ENCODE results near the gene FRK. TPM values are rescaled to one million over a fixed set of nuclear protein-coding genes. Genes with fewer than 3 reads are reported as not detected.
A peak's percentile ranks its signal among the peaks of the same experiment; 100 is the strongest.

Gene FRK
- total and polyA plus RNA-seq, 2 donors, result 0.80 to 0.98 TPM

GRCh38 chr6:116066789-116067188 lies 6.1 kb upstream of the FRK start:
- Histone ChIP-seq H3K36me3 (ENCODE audit: control insufficient read depth in 2 of 2, insufficient read depth in 2 of 2, low read length in 1 of 2) (no peaks in the 10 kb centered on the region), H3K27ac (ENCODE audit: low read depth in 1 of 2, low read length in 1 of 2) (no peak overlapping the region), H3K4me1 (ENCODE audit: control insufficient read depth in 2 of 2, insufficient read depth in 2 of 2, low read length in 2 of 2) (no peaks in the 10 kb centered on the region), H3K4me3 (ENCODE audit: low read length in 2 of 2) (no peak overlapping the region), H3K9me3 (ENCODE audit: control insufficient read depth in 2 of 2, insufficient read depth in 1 of 2, low read length in 1 of 2) (no peaks in the 10 kb centered on the region), H3K27me3 (ENCODE audit: control insufficient read depth in 2 of 2, insufficient read depth in 1 of 2, low read length in 1 of 2) (no peaks in the 10 kb centered on the region)
- DNase-seq (ENCODE audit: low read depth in 6 of 9, low spot score in 9 of 9), result no peak
- 98% methylated on average over 2 of the region's 2 CpGs for WGBS

- Histone ChIP-seq H3K36me3 (ENCODE audit: control insufficient read depth in 2 of 2, insufficient read depth in 2 of 2, low read length in 1 of 2) (no peaks in the 10 kb centered on the region), H3K9me3 (ENCODE audit: control insufficient read depth in 2 of 2, insufficient read depth in 1 of 2, low read length in 1 of 2) (no peaks in the 10 kb centered on the region), H3K27me3 (ENCODE audit: control insufficient read depth in 2 of 2, insufficient read depth in 1 of 2, low read length in 1 of 2) (no peaks in the 10 kb centered on the region), H3K4me1 (ENCODE audit: control insufficient read depth in 2 of 2, insufficient read depth in 2 of 2, low read length in 2 of 2) (no peaks in the 10 kb centered on the region), H3K4me3 (ENCODE audit: low read length in 2 of 2) (no peak overlapping the region), H3K27ac (ENCODE audit: low read depth in 1 of 2, low read length in 1 of 2) (no peak overlapping the region)
- DNase-seq (ENCODE audit: low read depth in 6 of 9, low spot score in 9 of 9), result no peak
Measured at GRCh38 chr6:116064666-116065065, 4.0 kb upstream of the FRK start.

DNA sequence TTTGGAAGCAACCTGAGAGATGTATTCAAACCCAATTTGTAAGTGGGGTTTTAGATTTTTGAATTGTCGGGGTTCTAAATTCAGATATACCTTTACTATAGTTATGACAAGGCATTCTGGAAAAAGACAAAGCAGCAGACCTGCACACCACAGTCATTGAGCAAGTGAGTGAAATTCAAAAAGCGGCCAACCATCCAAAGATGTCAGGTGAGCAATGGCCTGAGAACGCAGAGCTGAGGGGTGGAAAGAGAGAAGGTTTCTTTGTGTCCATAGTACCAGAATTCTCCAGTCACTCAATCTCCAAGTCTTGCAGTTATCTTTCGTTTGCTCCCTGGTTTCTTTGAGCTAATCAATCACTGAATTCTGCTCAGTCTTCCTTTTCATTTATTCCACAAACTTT lies 1.8 kb upstream of the FRK start:
- Histone ChIP-seq H3K4me1 (ENCODE audit: control insufficient read depth in 2 of 2, insufficient read depth in 2 of 2, low read length in 2 of 2) (no peaks in the 10 kb centered on the region), H3K27me3 (ENCODE audit: control insufficient read depth in 2 of 2, insufficient read depth in 1 of 2, low read length in 1 of 2) (no peaks in the 10 kb centered on the region), H3K9me3 (ENCODE audit: control insufficient read depth in 2 of 2, insufficient read depth in 1 of 2, low read length in 1 of 2) (no peaks in the 10 kb centered on the region), H3K4me3 (ENCODE audit: low read length in 2 of 2) (no peak overlapping the region), H3K27ac (ENCODE audit: low read depth in 1 of 2, low read length in 1 of 2) (no peak overlapping the region), H3K36me3 (ENCODE audit: control insufficient read depth in 2 of 2, insufficient read depth in 2 of 2, low read length in 1 of 2) (no peaks in the 10 kb centered on the region)
- WGBS, result 93% methylated on average over 4 of the region's 4 CpGs
- no peak for DNase-seq (ENCODE audit: low read depth in 6 of 9, low spot score in 9 of 9)

- DNase-seq (ENCODE audit: low read depth in 6 of 9, low spot score in 9 of 9), result no peak
- no peaks in the 10 kb centered on the region for H3K36me3 ChIP-seq (ENCODE audit: control insufficient read depth in 2 of 2, insufficient read depth in 2 of 2, low read length in 1 of 2)
- peak overlapping the region; percentile 47 to 59 for H3K27ac ChIP-seq (ENCODE audit: low read depth in 1 of 2, low read length in 1 of 2)
- H3K4me1 ChIP-seq (ENCODE audit: control insufficient read depth in 2 of 2, insufficient read depth in 2 of 2, low read length in 2 of 2), result no peaks in the 10 kb centered on the region
- no peaks in the 10 kb centered on the region for H3K9me3 ChIP-seq (ENCODE audit: control insufficient read depth in 2 of 2, insufficient read depth in 1 of 2, low read length in 1 of 2)
- peak overlapping the region in 1 of 2 donors; percentile 17 for H3K4me3 ChIP-seq (ENCODE audit: low read length in 2 of 2)
- no peaks in the 10 kb centered on the region for H3K27me3 ChIP-seq (ENCODE audit: control insufficient read depth in 2 of 2, insufficient read depth in 1 of 2, low read length in 1 of 2)
- WGBS, result 86% methylated on average over 13 of the region's 13 CpGs
Measured at GRCh38 chr6:116059713-116060571, 749 bp downstream of the FRK start.

DNA sequence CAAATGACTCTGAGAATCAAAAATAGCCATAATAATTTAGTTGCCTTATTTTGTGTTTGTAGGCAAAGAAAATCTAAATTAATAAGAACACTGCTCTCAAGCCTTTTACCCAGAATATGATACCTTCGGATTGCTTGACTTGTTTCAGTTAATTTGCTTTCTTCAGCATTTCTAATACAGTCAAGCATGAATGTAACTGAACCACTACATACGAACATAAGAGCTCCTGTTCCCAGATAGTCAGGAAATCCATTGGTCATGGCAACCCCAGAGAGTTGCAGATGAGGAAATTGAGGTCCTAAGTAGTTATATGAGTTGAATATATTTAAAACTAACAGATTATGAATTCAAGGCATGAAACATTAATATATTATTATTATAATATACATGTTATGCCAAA lies 2.9 kb downstream of the FRK start:
- H3K9me3 ChIP-seq (ENCODE audit: control insufficient read depth in 2 of 2, insufficient read depth in 1 of 2, low read length in 1 of 2), result no peaks in the 10 kb centered on the region
- H3K4me1 ChIP-seq (ENCODE audit: control insufficient read depth in 2 of 2, insufficient read depth in 2 of 2, low read length in 2 of 2), result no peaks in the 10 kb centered on the region
- no peak overlapping the region for H3K4me3 ChIP-seq (ENCODE audit: low read length in 2 of 2)
- no peak overlapping the region for H3K27ac ChIP-seq (ENCODE audit: low read depth in 1 of 2, low read length in 1 of 2)
- no peak for DNase-seq (ENCODE audit: low read depth in 6 of 9, low spot score in 9 of 9)
- no peaks in the 10 kb centered on the region for H3K27me3 ChIP-seq (ENCODE audit: control insufficient read depth in 2 of 2, insufficient read depth in 1 of 2, low read length in 1 of 2)
- no peaks in the 10 kb centered on the region for H3K36me3 ChIP-seq (ENCODE audit: control insufficient read depth in 2 of 2, insufficient read depth in 2 of 2, low read length in 1 of 2)
- 87% methylated on average over 2 of the region's 2 CpGs for WGBS

- no peak for DNase-seq (ENCODE audit: low read depth in 6 of 9, low spot score in 9 of 9)
- no peak overlapping the region for H3K4me3 ChIP-seq (ENCODE audit: low read length in 2 of 2)
- H3K27me3 ChIP-seq (ENCODE audit: control insufficient read depth in 2 of 2, insufficient read depth in 1 of 2, low read length in 1 of 2), result no peaks in the 10 kb centered on the region
- H3K4me1 ChIP-seq (ENCODE audit: control insufficient read depth in 2 of 2, insufficient read depth in 2 of 2, low read length in 2 of 2), result no peaks in the 10 kb centered on the region
- no peaks in the 10 kb centered on the region for H3K9me3 ChIP-seq (ENCODE audit: control insufficient read depth in 2 of 2, insufficient read depth in 1 of 2, low read length in 1 of 2)
- no peak overlapping the region for H3K27ac ChIP-seq (ENCODE audit: low read depth in 1 of 2, low read length in 1 of 2)
- H3K36me3 ChIP-seq (ENCODE audit: control insufficient read depth in 2 of 2, insufficient read depth in 2 of 2, low read length in 1 of 2), result no peaks in the 10 kb centered on the region
- 99% methylated on average over 1 of the region's 1 CpG for WGBS
Measured at GRCh38 chr6:116055513-116055912, 5.2 kb downstream of the FRK start.

DNA sequence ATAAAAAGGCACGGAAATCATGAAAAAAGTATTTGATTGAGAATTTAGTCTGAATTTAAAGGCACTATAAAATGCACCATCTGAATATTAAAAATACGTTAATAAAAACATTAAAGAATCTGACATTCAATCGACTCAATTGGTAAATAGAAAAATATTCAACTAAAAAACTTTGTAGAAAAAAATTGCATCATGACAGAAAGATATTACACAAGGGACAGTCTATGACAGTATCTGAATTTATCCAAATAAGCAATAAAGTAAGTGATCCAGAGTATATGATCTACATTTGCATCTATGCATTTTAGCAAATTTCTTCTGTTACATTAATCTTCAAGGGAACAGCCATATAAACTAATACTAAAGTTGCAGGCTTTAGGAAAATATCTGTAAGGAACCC lies 9.4 kb downstream of the FRK start:
- H3K4me3 ChIP-seq (ENCODE audit: low read length in 2 of 2), result no peak overlapping the region
- H3K36me3 ChIP-seq (ENCODE audit: control insufficient read depth in 2 of 2, insufficient read depth in 2 of 2, low read length in 1 of 2), result no peaks in the 10 kb centered on the region
- no peaks in the 10 kb centered on the region for H3K27me3 ChIP-seq (ENCODE audit: control insufficient read depth in 2 of 2, insufficient read depth in 1 of 2, low read length in 1 of 2)
- H3K4me1 ChIP-seq (ENCODE audit: control insufficient read depth in 2 of 2, insufficient read depth in 2 of 2, low read length in 2 of 2), result no peaks in the 10 kb centered on the region
- no peaks in the 10 kb centered on the region for H3K9me3 ChIP-seq (ENCODE audit: control insufficient read depth in 2 of 2, insufficient read depth in 1 of 2, low read length in 1 of 2)
- DNase-seq (ENCODE audit: low read depth in 6 of 9, low spot score in 9 of 9), result no peak
- no peak overlapping the region for H3K27ac ChIP-seq (ENCODE audit: low read depth in 1 of 2, low read length in 1 of 2)
- 82% methylated on average over 3 of the region's 3 CpGs for WGBS

- Histone ChIP-seq H3K27ac (ENCODE audit: low read depth in 1 of 2, low read length in 1 of 2) (no peak overlapping the region), H3K4me1 (ENCODE audit: control insufficient read depth in 2 of 2, insufficient read depth in 2 of 2, low read length in 2 of 2) (no peaks in the 10 kb centered on the region), H3K9me3 (ENCODE audit: control insufficient read depth in 2 of 2, insufficient read depth in 1 of 2, low read length in 1 of 2) (no peaks in the 10 kb centered on the region), H3K27me3 (ENCODE audit: control insufficient read depth in 2 of 2, insufficient read depth in 1 of 2, low read length in 1 of 2) (no peaks in the 10 kb centered on the region), H3K4me3 (ENCODE audit: low read length in 2 of 2) (no peak overlapping the region), H3K36me3 (ENCODE audit: control insufficient read depth in 2 of 2, insufficient read depth in 2 of 2, low read length in 1 of 2) (no peaks in the 10 kb centered on the region)
- WGBS, result 94% methylated on average over 1 of the region's 1 CpG
- no peak for DNase-seq (ENCODE audit: low read depth in 6 of 9, low spot score in 9 of 9)
Measured at GRCh38 chr6:116050737-116051136, 10.0 kb downstream of the FRK start.

DNA sequence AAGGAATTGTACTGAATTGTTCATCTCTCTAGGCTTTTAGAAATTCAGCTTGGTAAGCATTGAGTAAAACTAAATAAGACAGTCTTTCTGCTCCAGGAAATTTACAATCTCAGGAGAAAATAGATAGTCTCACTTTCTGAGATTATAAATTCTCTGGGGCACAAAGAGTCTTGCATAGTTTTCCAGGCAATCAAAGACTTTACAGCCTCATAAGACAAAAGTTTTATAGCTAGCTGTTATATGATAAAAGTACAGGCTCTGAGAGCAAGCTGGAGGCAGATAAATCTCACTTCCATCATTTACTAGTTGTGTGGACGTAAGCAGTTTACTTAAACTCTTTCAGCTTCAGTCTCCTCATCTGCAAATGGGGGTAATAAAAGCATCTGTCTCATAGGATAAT lies 11.4 kb downstream of the FRK start:
- 89% methylated on average over 1 of the region's 1 CpG for WGBS
- no peak for DNase-seq (ENCODE audit: low read depth in 6 of 9, low spot score in 9 of 9)
- H3K27me3 ChIP-seq (ENCODE audit: control insufficient read depth in 2 of 2, insufficient read depth in 1 of 2, low read length in 1 of 2), result no peaks in the 10 kb centered on the region
- no peaks in the 10 kb centered on the region for H3K4me1 ChIP-seq (ENCODE audit: control insufficient read depth in 2 of 2, insufficient read depth in 2 of 2, low read length in 2 of 2)
- no peak overlapping the region for H3K27ac ChIP-seq (ENCODE audit: low read depth in 1 of 2, low read length in 1 of 2)
- H3K4me3 ChIP-seq (ENCODE audit: low read length in 2 of 2), result no peak overlapping the region
- no peaks in the 10 kb centered on the region for H3K9me3 ChIP-seq (ENCODE audit: control insufficient read depth in 2 of 2, insufficient read depth in 1 of 2, low read length in 1 of 2)
- no peaks in the 10 kb centered on the region for H3K36me3 ChIP-seq (ENCODE audit: control insufficient read depth in 2 of 2, insufficient read depth in 2 of 2, low read length in 1 of 2)
